Activated CD8-positive, alpha-beta memory T cell treated with anti-CD3 and anti-CD28 coated beads, Interleukin-2, amount 10 ng/mL, durations not matched to agents 7 days and 5 days (primary cell): ENCODE measurements around the gene KCNAB1. TPM values are rescaled to one million over a fixed set of nuclear protein-coding genes. Genes with fewer than 3 reads are reported as not detected.
"Not testable (repeated sequence)": the region's sequence is repeated elsewhere in the genome, so short reads cannot be mapped to it uniquely, and the experiment has no call there.

ENCODE experiments used
- ATAC-seq: fragments of 150-1000 bp; cut with Tn5 transposase; one replicate; pipeline ENCODE4 v1.10.0; 2021; ENCODE audit warnings: moderate library complexity
- CTCF ChIA-PET: fragments of 350-600 bp; sonication (Branson Sonifier 250); formaldehyde crosslinking; loops from one replicate; lab custom pipeline; 2021; ENCODE audit warnings: antibody characterized with exemption; lab: Charles Lee
- DNase-seq: peaks from one replicate; pipeline ENCODE4 v3.0.0-alpha.2; 2020
- H3K27ac Mint-ChIP-seq: one replicate; pipeline ENCODE4 v1.8.0; 2021; ENCODE audit warnings: mild to moderate bottlenecking, mixed read lengths
- H3K27me3 Mint-ChIP-seq: one replicate; pipeline ENCODE4 v1.8.0; 2021; ENCODE audit warnings: mixed read lengths
- H3K36me3 Mint-ChIP-seq: one replicate; pipeline ENCODE4 v1.8.0; 2021; ENCODE audit warnings: mild to moderate bottlenecking, mixed read lengths
- H3K4me1 Mint-ChIP-seq: one replicate; pipeline ENCODE4 v1.8.0; 2021; ENCODE audit warnings: mixed read lengths
- H3K4me3 Mint-ChIP-seq: one replicate; pipeline ENCODE4 v1.8.0; 2021; ENCODE audit warnings: mild to moderate bottlenecking, moderate library complexity, mixed read lengths
- H3K9me3 Mint-ChIP-seq: one replicate; pipeline ENCODE4 v1.8.0; 2022; ENCODE audit warnings: low read depth, mixed read lengths
- total RNA-seq, 2 experiments: library from RNA; stranded (reverse); gene quantifications; one replicate each; pipeline ENCODE4 v1.2.3, GENCODE V29; 2021

Gene KCNAB1
- total RNA-seq, 2 experiments from 2014 or later: 0.19 TPM; not detected in 1

- H3K4me3 Mint-ChIP-seq: no peak overlapping the region
- CTCF ChIA-PET: no interaction called here
Measured at GRCh38 chr3:156551746-156552145, 431.4 kb downstream of the KCNAB1 start.

GRCh38 chr3:156552973-156553372, 432.6 kb downstream of the KCNAB1 start:
- no peaks in the 10 kb centered on the region for H3K9me3 Mint-ChIP-seq
- ATAC-seq: no peak
- peak overlapping the region; percentile 94 for H3K4me3 Mint-ChIP-seq
- no peaks in the 10 kb centered on the region for H3K27me3 Mint-ChIP-seq
- peaks cover 49% of the 10 kb centered on the region for H3K36me3 Mint-ChIP-seq
- no peak for DNase-seq
- CTCF ChIA-PET: interaction anchor here (0.9 to 3.7 kb wide), 4 partner anchors 12 to 578 kb away, joined by 3 to 53 read pairs (median 10); partner anchors contain the start of gene TIPARP
- H3K27ac Mint-ChIP-seq: peak overlapping the region; percentile 15
- H3K4me1 Mint-ChIP-seq: peaks cover 45% of the 10 kb centered on the region

More at GRCh38 chr3:156551746-156552145, 431.4 kb downstream of the KCNAB1 start:
- no peak for ATAC-seq
- H3K4me1 Mint-ChIP-seq: peaks cover 45% of the 10 kb centered on the region
- H3K27me3 Mint-ChIP-seq: no peaks in the 10 kb centered on the region
- H3K36me3 Mint-ChIP-seq: peaks cover 62% of the 10 kb centered on the region
- DNase-seq: no peak
- H3K9me3 Mint-ChIP-seq: no peaks in the 10 kb centered on the region
- H3K27ac Mint-ChIP-seq: no peak overlapping the region

DNA sequence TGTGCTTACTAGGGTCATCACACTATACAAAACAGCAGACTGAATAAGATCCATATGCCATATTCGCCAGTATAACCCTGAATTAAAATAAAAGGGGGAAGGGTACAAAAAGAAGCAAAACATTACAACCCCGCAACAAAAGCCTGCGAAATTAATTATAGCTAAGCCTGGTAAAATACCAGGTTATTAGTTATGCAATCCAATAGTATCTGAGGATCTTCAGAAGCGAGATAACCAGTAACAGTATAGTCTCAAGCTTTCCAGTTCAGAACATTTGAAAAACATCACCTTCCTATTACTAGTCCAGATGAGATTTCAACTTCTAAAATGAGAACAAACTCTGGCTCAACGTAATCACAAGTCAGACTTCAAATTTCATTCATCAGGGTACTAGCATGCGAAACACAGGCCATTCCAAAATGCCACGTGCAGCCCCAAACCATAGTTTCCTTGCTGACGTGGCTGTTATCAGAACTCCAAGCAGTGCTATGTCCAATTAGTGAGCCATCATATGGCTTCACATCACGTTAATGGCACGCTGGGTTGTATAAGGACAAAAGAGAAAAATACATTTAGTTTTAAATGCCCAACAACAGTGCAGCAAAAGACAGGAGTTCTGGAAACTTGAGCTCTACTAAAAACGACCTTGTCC, 433.5 kb downstream of the KCNAB1 start:
- H3K27ac Mint-ChIP-seq: peak overlapping the region; percentile 92
- no peaks in the 10 kb centered on the region for H3K9me3 Mint-ChIP-seq
- H3K4me1 Mint-ChIP-seq: peaks cover 45% of the 10 kb centered on the region
- CTCF ChIA-PET: interaction anchor here (0.9 to 3.7 kb wide), 15 partner anchors 10 to 606 kb away, joined by 3 to 53 read pairs (median 5); partner anchors contain the start of genes CCNL1 and TIPARP
- H3K4me3 Mint-ChIP-seq: peak overlapping the region; percentile 94
- ATAC-seq (no peak), DNase-seq (no peak)
- no peaks in the 10 kb centered on the region for H3K27me3 Mint-ChIP-seq
- H3K36me3 Mint-ChIP-seq: peaks cover 42% of the 10 kb centered on the region

- peak overlapping the region; percentile 92 for H3K27ac Mint-ChIP-seq
- H3K27me3 Mint-ChIP-seq: no peaks in the 10 kb centered on the region
- CTCF ChIA-PET: interaction anchor here (0.9 to 3.7 kb wide), 18 partner anchors 8 to 606 kb away, joined by 3 to 53 read pairs (median 5); partner anchors contain the start of genes CCNL1 and TIPARP
- no peaks in the 10 kb centered on the region for H3K9me3 Mint-ChIP-seq
- DNase-seq (no peak), ATAC-seq (no peak)
- peaks cover 36% of the 10 kb centered on the region for H3K36me3 Mint-ChIP-seq
- peaks cover 45% of the 10 kb centered on the region for H3K4me1 Mint-ChIP-seq
- H3K4me3 Mint-ChIP-seq: peak overlapping the region; percentile 94
Measured at GRCh38 chr3:156554515-156554841, 434.1 kb downstream of the KCNAB1 start.

DNA sequence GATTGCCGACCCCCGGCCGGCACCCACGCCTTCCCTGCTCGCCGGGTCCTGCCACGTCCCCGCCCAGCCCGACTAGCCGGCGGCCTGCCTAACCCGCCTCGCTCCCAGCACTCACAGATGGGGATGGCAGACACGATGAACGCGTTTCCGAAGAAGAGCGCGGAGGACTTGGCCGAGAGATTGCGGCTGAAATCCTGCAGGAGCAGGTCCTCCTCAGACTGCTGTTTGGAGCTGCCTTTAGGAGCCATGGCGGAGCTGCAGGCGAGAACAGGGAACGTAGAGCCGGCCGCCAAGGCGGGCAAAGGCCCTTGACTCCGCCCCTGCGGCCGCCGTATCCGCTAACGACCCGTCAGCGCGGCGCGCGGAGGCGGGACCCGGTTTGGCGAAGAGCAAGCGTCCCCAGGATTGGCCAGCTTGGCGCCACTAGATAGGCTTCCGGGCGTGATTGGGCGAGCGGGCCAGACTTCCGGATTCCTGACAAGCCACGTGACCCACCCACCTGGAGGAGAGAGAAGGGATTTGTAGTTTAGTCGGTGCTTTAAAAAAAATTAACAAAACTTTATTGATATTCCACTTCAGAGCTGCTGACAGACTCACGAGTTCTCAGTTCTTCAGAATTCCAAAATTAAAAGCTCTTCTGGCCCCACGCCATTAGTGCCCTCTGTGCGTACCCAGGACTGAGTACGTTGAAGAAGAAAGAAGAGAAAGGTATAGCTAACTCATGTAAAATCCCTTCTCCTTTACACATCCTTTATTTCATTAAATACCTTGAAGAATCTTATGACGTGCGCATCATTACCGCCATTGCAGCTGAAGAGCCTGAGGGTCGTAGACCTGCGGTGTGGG, 434.7 kb downstream of the KCNAB1 start, which contains the start of gene SSR3:
Gene SSR3 (minus strand): TSS at position 276 of the 846 bp plus-strand sequence. CDS start 28 bp downstream, at position 248.
- DNase-seq (peak; percentile 99), ATAC-seq (peak; percentile 100)
- Mint-ChIP-seq H3K4me3 (peak within 1 kb of the TSS; percentile 94), H3K27me3 (no peaks in the 10 kb centered on the region), H3K9me3 (no peaks in the 10 kb centered on the region), H3K27ac (peak within 1 kb of the TSS; percentile 92), H3K36me3 (peaks cover 33% of the 10 kb centered on the region), H3K4me1 (peaks cover 45% of the 10 kb centered on the region)
- CTCF ChIA-PET: interaction anchor here (1.0 to 3.7 kb wide), 18 partner anchors 8 to 605 kb away, joined by 3 to 53 read pairs (median 5); partner anchors contain the start of genes CCNL1 and TIPARP

DNA sequence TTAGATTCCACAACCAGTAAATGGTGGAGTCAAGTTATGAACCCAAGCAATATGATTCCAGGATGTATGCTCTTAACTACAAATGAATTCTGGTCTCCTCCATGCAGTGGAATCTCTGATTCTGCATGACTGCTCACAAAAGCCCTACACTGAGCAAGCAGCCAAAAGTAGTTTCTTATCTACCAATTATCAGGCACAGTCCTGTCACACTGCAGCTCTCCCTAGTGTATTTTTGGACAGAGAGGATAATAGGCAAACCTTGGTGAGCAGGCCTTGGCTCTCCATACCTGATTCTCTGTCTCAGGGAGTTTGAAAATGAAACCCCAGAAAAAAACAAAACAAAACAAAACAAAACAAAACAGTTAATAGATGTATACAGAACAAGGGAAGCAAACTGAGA, 438.0 kb downstream of the KCNAB1 start:
- ATAC-seq (no peak), DNase-seq (no peak)
- peaks cover 4% of the 10 kb centered on the region for H3K36me3 Mint-ChIP-seq
- H3K27me3 Mint-ChIP-seq: peaks cover 7% of the 10 kb centered on the region
- no peaks in the 10 kb centered on the region for H3K9me3 Mint-ChIP-seq
- H3K27ac Mint-ChIP-seq: no peak overlapping the region
- CTCF ChIA-PET: interaction anchor here (1.5 to 1.7 kb wide), 6 partner anchors 9 to 523 kb away, joined by 3 to 5 read pairs (median 4); no protein-coding TSS in a partner anchor
- peaks cover 16% of the 10 kb centered on the region for H3K4me1 Mint-ChIP-seq
- no peak overlapping the region for H3K4me3 Mint-ChIP-seq

DNA sequence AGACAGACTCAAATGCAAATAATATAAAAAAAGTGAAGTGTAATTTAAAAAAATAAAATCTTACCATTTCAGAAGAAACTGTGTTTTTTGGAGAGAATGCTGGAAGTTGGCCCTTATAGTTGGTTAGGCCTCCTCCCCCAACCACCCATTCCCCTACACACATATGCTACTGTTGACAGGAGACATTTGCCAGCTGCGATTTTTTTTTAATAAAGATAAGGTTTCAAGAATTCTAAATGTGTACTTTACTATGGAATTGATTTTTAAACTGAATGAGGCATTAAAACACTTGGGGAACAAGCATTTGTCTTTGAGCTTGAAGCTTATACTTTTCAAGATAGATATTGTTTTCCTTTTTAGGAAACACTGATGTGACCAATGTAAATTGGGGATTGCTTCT, 438.9 kb downstream of the KCNAB1 start:
- peaks cover 15% of the 10 kb centered on the region for H3K27me3 Mint-ChIP-seq
- CTCF ChIA-PET: interaction anchor here (1.6 to 1.7 kb wide), 3 partner anchors 10 to 105 kb away, joined by 3 to 4 read pairs (median 4); no protein-coding TSS in a partner anchor
- no peak overlapping the region for H3K4me3 Mint-ChIP-seq
- no peaks in the 10 kb centered on the region for H3K9me3 Mint-ChIP-seq
- ATAC-seq: no peak
- H3K36me3 Mint-ChIP-seq: no peaks in the 10 kb centered on the region
- no peak overlapping the region for H3K27ac Mint-ChIP-seq
- no peak for DNase-seq
- peaks cover 10% of the 10 kb centered on the region for H3K4me1 Mint-ChIP-seq

GRCh38 chr3:156561533-156561932, 441.2 kb downstream of the KCNAB1 start:
- DNase-seq (no peak), ATAC-seq (no peak)
- H3K4me1 Mint-ChIP-seq: no peaks in the 10 kb centered on the region
- H3K36me3 Mint-ChIP-seq: no peaks in the 10 kb centered on the region
- peaks cover 21% of the 10 kb centered on the region for H3K27me3 Mint-ChIP-seq
- CTCF ChIA-PET: no interaction called here
- H3K27ac Mint-ChIP-seq: no peak overlapping the region
- no peak overlapping the region for H3K4me3 Mint-ChIP-seq
- no peaks in the 10 kb centered on the region for H3K9me3 Mint-ChIP-seq

DNA sequence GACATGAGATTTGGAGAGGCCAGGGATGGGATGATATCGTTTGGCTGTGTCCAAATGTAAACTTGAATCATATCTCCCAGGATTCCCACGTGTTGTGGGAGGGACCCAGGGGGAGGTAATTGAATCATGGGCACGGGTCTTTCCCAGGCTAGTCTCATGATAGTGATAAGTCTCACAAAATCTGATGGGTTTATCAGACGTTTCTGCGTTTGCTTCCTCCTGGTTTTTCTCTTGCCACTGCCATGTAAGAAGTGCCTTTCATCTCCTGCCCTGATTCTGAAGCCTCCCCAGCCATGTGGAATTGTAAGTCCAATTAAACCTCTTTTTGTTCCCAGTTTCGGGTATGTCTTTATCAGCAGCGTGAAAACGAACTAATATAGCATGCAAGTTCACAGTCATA, 442.1 kb downstream of the KCNAB1 start:
- H3K4me3 Mint-ChIP-seq, H3K9me3 Mint-ChIP-seq, H3K36me3 Mint-ChIP-seq, H3K27ac Mint-ChIP-seq, H3K4me1 Mint-ChIP-seq, DNase-seq, CTCF ChIA-PET, ATAC-seq: not testable (repeated sequence)
- peaks cover 24% of the 10 kb centered on the region for H3K27me3 Mint-ChIP-seq

GRCh38 chr3:156563900-156564682, 443.7 kb downstream of the KCNAB1 start:
- CTCF ChIA-PET: interaction anchor here (1.1 kb wide), 1 partner anchor 10 kb away, joined by 4 read pairs; no protein-coding TSS in a partner anchor
- Mint-ChIP-seq H3K27ac (no peak overlapping the region), H3K36me3 (no peaks in the 10 kb centered on the region), H3K27me3 (peaks cover 25% of the 10 kb centered on the region), H3K9me3 (no peaks in the 10 kb centered on the region), H3K4me1 (no peaks in the 10 kb centered on the region), H3K4me3 (no peak overlapping the region)
- DNase-seq: no peak
- ATAC-seq: no peak

DNA sequence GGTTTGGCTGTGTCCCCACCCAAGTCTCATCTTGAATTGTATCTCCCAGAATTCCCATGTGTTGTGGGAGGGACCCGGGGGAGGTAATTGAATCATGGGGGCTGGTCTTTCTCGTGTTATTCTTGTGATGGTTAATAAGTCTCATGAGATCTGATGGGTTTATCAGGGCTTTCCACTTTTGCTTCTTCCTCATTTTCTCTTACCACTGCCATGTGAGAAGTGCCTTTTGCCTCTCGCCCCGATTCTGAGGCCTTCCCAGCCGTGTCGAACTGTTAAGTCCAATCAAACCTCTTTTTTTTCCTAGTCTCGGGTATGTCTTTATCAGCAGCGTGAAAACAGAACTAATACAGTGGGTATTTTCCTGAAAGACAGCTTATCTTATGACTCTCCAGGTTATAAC, 448.6 kb downstream of the KCNAB1 start:
- DNase-seq, H3K9me3 Mint-ChIP-seq, H3K4me3 Mint-ChIP-seq, ATAC-seq, H3K36me3 Mint-ChIP-seq, H3K27ac Mint-ChIP-seq, H3K4me1 Mint-ChIP-seq, CTCF ChIA-PET: not testable (repeated sequence)
- H3K27me3 Mint-ChIP-seq: peaks cover 25% of the 10 kb centered on the region

DNA sequence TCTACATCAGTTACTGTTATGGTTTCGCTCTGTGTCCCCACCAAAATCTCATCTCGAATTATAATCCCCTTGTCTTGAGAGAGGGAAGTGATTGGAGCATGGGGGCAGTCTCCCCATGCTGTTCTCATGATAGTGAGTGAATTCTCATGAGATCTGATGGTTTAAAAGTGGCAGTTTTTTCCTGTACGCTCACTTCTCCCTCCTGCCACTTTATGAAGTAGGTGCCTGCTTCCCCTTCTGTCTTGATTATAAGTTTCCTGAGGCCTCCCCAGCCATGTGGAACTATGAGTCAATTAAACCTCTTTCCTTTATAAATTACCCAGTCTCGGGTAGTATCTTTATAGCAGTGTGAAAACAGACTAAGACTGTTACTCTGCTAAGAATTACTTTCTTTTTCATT, 449.5 kb downstream of the KCNAB1 start:
- DNase-seq, CTCF ChIA-PET, H3K4me3 Mint-ChIP-seq, H3K9me3 Mint-ChIP-seq, H3K27ac Mint-ChIP-seq, H3K36me3 Mint-ChIP-seq, H3K4me1 Mint-ChIP-seq, ATAC-seq: not testable (repeated sequence)
- peaks cover 32% of the 10 kb centered on the region for H3K27me3 Mint-ChIP-seq
